Measurements from ENCODE around the gene GRK2.

Gene GRK2

DNA sequence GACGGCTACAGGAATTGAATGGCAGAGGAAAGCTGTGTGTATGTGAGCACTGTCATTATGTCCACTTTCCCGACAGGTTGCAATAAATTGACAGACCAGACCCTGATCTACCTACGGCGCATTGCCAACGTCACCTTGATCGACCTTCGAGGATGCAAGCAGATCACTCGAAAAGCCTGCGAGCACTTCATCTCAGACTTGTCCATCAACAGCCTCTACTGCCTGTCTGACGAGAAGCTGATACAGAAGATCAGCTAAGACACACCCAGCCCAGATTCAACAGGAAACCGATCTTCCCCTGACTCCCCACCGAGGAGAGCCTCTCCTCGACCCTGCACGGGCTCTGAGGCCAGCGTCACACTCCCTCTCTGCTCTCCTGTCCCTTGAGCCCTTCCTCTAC lies 11.5 kb upstream of the GRK2 start:
- DNase-seq, result no peak

DNA sequence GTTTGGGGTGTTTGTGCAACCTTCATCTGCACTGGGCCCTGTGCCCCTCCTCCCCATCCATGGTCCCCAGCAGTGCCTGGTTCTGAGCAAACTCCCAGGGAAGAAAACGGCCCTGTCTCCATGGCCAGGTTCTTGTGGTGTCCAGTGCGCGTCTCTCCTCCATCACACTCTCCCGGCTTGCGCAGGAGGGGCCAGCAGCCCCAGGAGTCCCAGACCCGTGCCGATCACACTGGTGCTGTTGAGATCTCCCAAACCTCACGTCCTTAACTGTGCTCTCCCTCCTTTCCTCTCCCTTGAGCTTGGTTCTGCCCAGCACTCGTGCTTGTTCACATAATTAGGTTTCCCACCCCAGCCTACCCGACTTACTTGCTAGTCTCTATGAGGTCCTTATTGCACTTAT lies 10.9 kb upstream of the GRK2 start:
- DNase-seq, result no peak

DNA sequence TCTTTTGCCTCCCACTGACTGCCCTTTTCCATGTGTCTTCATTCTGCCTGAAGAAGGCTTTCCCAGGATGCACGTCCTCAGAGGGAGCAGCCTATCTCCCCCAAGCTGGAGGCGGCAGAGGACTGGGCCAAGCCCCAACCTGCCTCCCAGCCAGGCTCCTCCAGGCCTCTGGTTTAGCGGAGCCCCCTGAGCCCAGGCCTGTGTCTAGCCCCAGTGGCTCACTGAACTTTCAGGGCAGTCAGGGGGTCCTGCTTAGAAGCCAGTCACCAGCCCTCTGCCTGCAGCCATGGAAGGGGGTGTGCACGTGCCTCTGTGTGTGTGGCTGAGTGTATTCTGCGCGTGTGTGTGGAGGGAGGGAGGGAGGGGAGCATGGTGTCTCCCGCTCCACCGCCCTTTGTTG lies 10.4 kb upstream of the GRK2 start:
- DNase-seq, result no peak

DNA sequence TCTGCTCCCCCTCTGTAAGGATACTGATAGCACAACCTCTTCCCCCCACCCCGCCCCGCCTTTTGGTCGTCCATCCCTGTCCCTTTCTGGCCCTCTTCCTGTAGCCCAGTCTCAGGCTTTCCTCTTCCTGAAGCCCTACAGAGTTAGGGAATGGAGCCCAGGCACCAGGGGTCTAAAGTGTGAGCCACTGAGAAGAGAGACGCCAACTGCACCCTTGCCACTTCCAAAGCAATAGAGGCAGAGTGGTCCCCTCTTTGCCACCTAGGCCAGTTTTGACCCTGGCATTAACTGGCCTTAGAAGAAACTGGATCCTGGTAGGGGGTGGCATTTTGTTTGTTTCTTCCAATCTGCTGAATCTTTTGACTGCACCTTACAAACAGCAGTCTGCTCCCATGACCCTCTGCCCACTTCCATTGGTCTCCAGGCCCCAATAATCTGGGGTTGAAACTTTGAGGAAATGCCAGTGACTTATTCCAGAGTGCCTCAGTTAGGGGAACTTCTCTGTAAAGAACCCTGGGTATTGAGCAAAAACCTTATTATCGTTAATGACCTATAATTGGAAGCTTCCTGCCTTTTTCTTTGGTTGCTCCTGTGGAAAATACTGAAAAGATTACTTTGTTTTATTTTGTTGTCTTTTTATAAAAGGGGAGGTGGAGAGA lies 9.7 kb upstream of the GRK2 start:
- no peak for DNase-seq

DNA sequence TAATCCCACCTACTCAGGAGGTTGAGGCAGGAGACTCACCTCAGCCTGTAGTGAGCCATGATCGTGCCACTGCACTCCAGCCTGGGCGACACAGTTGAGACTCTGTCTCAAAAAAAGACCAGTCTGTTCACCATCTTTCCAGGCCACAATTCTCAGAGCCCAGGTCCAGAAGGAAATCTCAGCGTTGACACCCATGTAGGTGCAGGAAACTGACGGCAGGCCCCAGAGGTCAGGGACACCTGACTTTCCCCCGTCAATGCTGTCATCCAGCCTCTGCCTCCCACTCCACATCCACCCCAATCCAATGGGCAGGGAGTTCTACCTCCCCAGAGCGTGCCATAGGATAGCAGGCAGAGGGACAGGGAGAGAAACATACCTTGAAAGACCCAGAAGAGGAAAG lies 5.9 kb upstream of the GRK2 start:
- no peak for DNase-seq

DNA sequence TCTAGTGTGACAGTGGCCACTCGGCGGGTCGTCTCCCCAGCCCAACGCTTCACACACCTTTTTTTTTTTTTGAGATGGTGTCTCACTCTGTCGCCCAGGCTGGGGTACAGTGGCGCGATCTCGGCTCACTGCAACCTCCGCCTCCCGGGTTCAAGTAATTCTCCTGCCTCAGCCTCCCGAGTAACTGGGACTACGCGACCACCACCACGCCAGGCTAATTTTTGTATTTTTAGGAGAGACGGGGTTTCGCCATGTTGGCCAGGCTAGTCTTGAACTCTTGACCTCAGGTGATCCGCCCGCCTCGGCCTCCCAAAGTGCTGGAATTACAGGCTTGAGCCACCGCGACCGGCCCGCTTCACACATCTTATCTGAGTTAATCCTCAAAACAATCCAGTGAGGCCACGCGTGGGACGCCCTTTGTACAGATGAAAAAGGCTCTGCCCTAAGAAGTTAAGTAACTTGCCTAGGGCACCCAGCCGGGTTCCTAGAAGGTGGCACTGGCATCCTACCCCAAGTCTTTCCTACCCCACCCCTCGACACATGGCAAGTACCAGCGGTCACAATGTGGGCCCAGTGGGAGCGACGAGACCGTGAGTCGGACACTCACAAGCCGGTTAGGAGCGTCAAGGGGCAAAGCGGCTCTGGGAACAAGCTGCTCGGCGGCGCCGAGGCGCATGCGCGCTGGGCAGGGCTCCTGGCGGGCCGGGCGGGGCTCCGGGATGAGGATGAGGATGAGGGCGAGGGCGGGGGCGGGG lies 5.2 kb upstream of the GRK2 start:
- peak in 1 of 5 donors; percentile 55 for DNase-seq

DNA sequence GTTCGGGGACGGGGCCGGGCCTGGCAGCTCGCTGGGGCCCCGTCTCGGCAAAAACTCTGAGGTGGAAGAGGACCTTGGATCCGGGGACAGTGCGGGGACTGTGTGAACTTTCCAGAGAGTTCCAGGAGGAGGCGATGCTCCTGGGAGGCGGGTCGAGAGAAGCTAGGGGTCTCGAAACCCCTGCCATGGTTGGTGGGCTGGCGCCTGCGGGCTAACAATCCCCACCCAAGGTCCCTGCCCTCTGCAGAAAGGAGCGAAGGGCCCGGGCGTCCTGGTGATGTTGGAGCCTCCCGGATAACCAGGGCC lies 4.7 kb upstream of the GRK2 start:
- DNase-seq, result no peak

DNA sequence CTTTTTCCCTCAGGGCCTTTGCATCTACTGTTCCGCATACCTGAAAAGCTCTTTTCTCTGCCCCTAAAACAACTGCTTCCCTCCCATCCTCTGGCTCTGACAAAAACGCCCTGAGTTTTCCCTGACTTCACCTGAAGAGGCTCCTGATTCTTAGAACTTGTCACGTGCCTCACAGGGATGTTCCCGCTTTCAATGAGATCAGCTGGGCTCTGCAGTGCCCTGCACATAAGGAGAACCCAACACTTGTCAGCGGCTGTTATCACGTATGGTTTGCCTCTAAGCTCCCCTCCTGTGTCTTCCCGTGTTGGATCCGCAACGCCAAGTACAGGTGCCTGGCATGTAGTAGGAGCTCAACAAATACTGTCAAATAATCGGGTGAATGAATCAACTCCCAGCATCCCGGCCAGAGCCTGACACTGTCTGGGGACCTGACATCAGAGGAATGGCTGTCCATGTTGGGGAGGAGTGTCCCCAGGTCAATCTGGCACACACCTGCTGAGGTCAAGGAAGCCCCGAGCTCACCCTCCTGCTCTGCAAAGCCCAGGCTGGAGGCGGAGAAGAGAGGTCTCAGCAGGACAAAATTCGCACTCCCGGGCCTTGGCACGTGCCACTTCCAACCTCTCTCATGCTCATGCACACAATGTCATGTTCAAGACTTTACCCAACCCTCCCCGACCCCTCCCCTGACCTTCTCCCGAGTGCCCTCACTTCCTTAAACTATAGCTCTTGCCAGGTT lies 4.2 kb upstream of the GRK2 start:
- DNase-seq, result no peak

DNA sequence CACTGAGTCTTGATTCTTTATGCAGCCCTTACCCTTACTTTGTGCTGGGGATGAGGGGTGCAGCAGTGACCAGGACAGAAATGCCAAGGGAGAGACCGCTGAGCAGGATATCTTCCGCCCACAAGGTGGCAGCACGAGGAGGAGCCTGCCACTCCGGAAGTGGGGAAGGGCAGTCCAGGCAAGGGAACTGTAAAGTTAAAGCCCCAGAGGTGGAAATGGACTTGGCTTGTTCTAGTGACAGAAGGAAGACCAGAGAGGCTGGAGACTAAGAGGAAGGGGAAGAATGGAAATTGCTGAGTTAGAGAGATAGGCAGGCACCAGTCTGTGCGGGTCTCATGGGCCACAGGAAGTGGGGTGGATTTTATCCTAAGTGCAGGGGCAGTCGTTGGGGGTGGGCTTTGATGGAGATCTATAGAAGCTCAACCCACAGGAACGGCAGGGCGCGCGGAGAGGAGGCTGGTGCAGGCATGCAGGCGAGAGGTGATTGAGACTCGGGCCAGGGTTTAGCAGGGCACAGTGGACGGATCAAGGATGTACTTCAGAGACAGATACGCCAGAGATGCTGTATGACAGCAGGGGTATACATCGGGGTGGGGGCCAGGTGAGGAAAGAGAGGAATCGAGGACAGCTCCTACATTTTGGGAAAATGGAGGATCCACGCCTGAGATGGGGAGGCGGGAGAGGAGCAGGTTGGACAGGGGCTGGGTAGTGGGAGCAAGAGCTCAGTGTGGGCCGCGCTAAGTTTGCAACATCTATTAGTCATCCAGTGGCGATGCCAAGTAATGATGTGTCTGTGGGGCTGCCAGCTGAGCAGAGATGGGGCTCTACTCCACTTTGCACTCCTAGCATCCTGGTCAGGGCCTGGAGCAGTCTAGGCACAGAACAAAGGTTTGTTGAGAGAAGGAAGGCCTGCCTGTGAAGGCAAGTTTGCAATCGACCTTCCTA lies 3.3 kb upstream of the GRK2 start:
- peak in 4 of 5 donors; percentile 60 to 81 (median 66) for DNase-seq

DNA sequence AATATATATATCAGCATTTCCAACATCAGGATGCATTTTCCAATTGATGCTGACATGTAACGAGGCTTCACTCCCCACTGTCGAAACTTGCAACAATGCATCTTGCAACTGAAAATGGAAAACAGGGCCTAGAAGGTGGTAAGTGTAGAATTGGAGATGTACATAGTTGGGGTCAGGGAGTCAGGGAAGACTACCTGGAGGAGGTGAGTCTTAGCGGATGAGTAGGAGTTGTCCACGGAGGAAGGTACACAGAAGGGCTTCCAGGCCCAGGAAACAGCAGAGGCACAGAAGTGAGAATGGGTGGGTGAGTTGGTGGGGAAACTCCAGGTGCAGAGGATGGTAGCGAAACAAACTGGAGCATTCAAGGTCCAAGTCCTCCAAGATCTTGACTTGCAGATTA lies 2.0 kb upstream of the GRK2 start:
- no peak for DNase-seq

DNA sequence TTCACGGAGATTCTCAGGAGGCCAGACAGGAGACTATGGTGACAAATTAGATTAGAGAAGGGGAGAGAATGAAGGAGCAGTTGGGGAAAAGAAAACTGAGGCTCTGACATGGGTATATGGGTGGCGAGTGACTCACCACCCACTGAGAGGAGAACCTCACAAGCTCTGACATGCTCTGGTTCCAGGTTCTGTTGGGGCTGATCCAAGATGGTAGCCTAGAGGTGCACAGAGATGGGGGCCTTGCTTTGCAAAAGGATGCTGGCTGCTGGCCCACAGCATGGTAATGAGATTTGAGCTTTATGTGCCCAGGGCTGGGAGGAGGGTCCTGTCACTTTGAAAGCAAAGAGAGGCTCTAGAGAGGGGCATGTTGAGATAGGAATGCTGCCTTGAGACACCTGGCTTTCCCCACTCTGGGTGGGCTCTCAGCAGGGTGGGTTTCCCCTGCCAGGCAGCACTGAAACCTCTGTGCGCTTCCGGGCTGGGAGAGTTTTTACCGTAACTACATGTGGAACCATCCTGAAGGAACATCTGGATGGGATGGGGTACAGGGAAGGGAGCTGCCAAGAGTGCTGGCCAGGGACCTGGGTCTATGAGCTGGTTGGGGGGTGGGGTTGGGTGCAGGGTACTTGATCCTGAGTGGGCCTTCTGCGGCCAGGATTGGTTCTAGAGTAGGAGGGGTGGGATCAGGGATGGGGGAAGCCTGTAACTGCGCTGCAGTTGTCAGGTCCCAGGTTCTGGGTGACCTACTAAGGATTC lies 1.2 kb upstream of the GRK2 start:
- no peak for DNase-seq

DNA sequence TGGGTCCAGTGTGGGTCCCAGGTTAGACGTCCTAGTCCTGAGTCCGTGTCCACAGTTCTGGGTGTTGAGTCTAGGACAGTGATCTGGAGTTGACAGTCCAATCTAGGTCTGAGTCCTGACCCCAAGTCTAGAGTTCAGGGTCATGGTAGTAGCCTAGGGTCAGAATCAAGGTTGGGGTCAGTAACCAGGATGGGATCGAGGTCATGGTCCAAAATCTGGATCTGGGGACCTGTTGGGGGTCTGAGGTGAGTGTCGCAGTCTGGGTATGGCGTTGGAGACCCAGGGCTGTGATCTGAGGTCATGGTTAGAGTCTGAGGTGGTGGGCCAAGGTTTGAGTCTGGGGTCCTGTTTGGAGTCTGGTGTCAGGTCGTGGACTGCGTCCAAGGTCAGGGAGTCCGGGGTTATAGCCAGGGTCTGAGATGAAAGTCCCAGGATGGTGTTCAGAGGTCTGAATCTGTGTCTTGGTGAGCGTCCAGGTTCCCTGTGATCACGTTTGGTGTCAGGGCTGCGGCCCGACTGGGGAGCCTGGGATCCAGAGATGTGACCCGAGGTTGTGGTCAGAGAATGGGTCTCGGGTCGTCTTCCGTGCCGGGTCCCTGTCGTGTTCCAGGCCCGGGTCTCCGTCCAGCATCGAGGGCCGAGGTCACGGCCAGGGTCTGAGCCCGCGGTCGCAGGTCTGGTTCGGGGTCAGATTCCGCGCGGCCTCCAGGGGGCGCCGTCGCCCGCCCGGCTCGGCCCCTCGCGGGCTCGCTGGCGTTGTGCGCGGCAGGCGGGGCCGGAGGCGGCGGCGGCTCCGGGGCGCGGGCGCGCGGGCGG lies 432 bp upstream of the GRK2 start:
- peak; percentile 57 to 78 (median 68) for DNase-seq

DNA sequence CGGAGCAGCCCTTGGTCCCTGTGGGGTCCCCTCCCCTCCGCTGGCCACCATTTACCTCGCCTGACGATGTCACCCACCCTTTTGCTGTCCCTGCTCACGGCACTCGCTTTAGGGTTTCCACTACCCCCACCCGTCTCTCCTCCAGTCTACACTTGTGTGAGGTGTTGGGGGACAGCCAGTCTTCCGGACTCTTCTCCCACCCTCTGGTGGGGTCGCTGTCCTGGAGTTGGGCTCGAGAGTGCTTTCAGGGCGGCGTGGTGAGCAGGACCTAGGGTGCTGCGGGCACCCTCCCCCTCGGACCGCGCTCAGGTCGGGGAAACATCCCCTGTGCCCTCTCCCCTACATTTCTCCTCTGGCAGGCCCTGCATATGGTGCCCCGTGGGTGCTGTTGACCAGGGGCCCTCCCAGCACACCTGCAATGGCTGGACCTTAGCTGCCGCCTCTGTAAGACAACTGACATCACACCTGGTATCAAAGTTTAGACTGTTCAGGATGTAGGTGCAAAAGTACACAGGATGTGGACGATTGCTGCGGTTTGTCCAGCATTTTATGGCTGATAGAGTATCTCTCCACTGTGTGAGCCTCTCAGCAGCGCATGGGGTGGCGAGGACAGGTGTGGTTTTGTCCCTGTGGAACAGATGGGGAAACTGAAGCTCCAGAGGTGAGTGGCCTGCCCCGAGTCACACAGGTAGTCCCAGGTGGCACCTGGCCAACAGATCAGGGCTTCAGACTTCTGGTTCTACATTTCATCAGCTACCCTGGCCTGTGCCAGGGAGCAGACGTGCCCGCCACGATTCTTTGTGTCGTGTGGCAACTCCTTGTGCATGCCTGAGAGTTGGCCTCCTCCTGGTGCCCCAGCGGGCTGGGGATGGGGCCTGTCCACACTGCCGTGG lies 1.2 kb downstream of the GRK2 start:
- DNase-seq, result peak in 2 of 5 donors; percentile 37 to 63

DNA sequence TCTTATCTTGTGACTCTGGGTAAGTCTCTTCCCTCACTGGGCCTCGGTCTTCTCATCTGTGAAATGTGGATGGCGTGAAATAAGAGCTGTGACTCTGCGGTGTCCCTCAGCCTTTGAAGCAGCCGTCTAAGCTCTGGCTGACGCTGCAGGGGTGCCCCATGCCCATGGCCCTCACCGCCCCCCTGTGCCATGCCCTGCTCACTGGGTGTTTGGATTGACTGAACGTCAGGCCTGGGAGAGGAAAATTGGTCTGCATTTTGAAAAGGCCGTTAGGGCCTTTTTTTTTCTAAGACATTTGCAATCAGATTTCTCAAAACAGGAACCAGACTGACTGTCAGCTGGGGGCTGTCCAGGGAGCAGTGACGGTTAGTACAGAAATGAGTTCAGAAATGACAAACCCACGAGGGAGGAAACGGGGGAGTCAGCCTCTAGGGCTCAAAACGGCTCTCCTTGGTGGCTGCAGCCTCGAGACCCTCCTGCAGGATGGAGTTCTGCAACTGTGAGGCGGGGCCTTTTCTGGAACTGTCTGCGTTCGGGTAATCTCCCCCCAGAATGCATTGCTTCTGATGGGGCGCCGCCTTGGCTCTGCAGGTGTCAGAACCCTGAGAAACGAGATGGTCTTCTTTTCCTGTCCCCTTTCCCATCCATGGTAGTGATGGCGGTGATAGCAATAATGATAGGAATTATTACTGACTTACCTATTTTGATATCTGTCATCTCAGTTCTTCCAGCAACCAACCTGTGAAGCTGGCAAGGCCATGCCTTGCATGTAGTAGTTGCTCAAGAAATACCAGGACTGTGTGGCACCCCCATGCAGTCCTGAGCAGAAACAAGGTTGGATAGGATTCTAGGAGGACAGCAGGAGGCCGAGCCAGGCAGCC lies 2.0 kb downstream of the GRK2 start:
- DNase-seq, result peak in 4 of 5 donors; percentile 41 to 95 (median 48)

DNA sequence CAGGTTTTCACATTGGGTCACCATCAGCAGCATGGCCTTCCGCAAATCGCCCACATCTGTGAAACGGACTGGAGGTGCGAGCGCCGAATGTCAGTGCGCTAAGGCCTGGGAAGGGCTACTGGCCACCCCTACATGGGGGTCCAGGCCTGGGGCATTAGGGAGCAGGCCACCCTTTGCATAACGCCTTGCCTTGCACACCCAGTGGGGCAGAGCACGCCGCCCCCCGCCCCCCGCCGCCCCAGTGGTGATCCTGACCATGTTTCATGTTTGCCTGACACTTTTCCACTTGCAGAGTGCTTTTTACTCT lies 2.6 kb downstream of the GRK2 start:
- no peak for DNase-seq

DNA sequence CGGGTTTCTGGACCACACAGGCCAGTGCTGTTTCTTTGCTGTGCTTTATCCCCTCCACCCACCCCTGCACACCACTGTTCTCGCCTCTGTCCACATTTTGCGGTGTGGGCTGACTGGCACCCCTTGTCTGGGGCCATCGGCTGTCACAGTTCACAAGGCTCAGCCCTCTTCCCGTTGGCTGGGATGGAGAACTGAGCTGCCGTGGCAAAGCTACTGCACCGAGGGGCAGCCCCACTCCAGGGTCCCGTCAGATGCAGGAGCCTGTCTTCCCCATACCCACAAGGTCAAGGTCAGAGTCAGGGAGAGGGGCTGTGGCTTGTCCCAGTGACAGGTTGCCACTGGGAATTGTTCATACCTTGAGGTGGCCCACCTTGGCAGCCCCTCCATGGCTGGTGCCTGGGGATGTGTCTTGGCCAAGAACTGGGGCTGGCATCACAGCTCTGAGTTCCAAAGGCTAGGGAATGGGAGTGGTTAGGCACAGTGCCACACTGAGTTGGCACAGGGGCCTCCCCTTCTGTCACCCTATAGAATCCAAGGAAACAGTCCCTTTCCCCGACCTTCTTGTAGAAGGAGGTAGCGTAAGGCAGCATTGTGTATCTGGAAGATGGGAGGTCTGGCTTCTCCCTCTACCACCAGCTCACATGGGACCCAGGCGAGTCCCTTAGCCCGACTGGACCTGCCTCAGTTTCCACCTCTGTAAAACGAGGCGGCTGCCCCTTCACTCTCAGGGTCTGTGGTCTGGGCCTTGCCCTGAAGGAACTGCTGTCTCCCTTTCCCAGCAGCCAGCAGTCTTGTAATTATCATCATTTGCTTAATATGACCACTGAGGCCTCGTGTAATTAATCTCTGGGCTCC lies 3.4 kb downstream of the GRK2 start:
- DNase-seq, result no peak

DNA sequence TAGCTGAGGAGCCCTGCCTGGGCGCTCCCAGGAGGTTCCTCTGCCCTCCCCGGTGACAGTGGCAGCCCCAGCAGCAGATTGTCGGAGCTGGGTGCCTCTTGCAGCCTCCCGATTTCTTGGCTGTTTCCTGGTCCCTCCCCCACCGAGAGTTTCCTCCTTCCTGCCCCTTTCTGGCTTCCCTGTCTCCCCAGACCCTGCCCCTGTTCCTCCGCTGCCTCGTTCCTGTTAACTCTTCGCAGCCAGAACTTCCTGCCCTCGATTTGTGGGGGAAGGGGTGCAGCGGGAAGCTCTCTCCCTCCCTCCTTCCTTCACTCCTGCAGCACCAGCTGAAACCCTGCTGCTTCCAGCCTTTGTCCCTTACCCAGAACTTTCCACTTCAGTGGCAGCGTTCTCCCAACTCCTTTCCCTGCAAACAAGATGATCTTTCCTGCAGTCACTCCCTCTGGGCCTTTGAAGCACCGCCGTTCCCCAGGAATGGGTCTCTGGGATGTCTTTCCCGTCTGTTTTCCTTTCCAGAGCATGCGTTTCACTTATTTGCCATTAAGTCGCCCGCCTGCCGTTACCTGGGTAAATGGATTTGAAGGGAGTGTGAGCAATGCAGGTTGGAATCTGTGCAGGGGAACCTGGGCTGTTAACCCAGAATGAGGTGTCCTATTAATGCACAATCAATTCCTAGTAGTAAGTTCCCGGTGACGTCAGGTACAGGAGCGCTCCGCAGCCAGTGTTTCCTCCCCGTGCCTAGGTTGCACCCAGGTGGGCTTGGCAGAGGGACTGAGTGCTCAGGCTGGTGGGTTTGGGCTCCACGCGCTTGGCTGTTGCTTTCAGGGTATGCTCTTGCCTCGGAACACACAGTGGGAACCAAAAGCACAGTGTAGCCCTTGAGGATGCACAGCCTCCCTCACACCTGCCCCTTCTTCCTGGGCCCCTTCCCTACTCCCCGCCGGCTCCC lies 4.3 kb downstream of the GRK2 start:
- no peak for DNase-seq

Measured in T-helper 1 cell (primary cell).